RWPE1 (cell line): Measurements from ENCODE around the gene TBL3.

Experiments used
- CTCF ChIA-PET: fragments of 350-600 bp; sonication (Branson Sonifier 250); formaldehyde crosslinking; extraction: SDS; loops from one replicate; lab custom pipeline; 2021; lab: Yijun Ruan, JAX
- POLR2A ChIA-PET: fragments of 400-600 bp; formaldehyde crosslinking; extraction: SDS; loops from one replicate; lab custom pipeline; 2020; ENCODE audit warnings: antibody characterized with exemption; ENCODE audit not compliant: low non-redundant PET; lab: Yijun Ruan, JAX
- DNase-seq: peaks from one replicate; pipeline ENCODE4 v3.0.0; 2012; ENCODE audit warnings: low spot score
- H3K27ac ChIP-seq: fragments of 450-650 bp; 2 replicates; pipeline ENCODE4 v1.5.1; 2017
- CTCF ChIP-seq: fragments of 450-650 bp; conservative IDR thresholded peaks from 2 replicates; pipeline ENCODE4 v1.5.1; 2017; ENCODE audit warnings: low read depth, mild to moderate bottlenecking

The TBL3 gene

GRCh38 chr16:1963806-1964505, 7.9 kb upstream of the TBL3 start:
- ChIA-PET CTCF (no interaction called here), POLR2A (interaction anchor here (0.5 to 1.9 kb wide), 6 partner anchors 12 to 1204 kb away, joined by 3 to 8 read pairs (median 3); no protein-coding TSS in a partner anchor)

DNA sequence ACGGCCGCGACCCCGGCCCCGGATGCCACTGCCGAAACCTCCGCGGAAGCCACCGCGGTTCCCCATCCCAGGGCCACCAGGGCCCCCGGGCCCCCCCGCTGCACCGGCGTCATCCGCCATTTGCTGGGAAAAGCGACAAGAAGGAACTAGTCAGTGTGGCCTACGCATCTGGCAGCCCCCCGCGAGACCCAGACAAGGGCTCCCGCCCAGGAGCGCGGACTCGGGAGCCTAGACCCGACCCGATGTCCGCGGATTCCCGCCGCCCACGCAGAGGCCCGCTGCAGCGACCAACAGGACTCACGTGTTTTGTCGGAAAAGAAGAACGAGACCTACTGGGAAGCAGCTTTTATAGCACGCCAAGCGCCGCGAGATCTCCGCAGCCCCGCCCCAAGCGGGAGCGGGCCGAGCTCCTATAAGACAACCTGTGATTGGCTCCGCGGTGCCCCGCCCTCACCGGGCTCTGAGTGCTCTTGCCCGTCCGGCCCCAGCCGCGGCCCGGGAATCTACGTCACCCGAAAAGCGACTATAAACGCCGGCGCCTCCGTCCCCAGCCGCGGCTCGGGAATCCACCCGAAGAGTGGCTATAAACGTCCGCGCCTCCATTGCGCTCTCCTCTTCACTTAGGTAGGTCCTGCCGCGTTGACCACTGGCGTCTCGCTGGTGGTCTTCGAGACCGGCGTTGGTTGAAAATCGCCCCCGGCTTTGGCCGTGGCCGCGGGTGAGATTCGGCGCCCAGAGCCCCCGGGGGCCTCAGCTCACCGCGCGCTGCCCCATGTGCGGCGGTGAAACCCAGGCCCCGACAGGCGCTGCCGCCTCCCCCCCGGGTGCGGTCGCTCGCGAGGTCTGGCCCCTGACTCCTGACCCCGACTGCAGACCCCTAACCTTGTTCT, 7.1 kb upstream of the TBL3 start, which contains the start of gene RPS2:
Gene RPS2, minus strand, starts transcription at position 321 of the 890 bp plus-strand sequence. Its CDS starts 201 bp downstream, at position 120.
- peak within 1 kb of the TSS; percentile 94 for H3K27ac ChIP-seq
- peak; percentile 98 for DNase-seq
- POLR2A ChIA-PET: interaction anchor here (0.5 to 1.9 kb wide), 8 partner anchors 13 to 82 kb away, joined by 3 to 8 read pairs (median 3); partner anchors contain the start of gene GFER
- CTCF ChIA-PET: interaction anchor here (0.7 kb wide), 1 partner anchor 46 kb away, joined by 3 read pairs; no protein-coding TSS in a partner anchor
- TF ChIP-seq CTCF: no peak

More at GRCh38 chr16:1963806-1964505, 7.9 kb upstream of the TBL3 start:
- DNase-seq: no peak
- no peak for TF ChIP-seq CTCF
- H3K27ac ChIP-seq: peak overlapping the region; percentile 94

DNA sequence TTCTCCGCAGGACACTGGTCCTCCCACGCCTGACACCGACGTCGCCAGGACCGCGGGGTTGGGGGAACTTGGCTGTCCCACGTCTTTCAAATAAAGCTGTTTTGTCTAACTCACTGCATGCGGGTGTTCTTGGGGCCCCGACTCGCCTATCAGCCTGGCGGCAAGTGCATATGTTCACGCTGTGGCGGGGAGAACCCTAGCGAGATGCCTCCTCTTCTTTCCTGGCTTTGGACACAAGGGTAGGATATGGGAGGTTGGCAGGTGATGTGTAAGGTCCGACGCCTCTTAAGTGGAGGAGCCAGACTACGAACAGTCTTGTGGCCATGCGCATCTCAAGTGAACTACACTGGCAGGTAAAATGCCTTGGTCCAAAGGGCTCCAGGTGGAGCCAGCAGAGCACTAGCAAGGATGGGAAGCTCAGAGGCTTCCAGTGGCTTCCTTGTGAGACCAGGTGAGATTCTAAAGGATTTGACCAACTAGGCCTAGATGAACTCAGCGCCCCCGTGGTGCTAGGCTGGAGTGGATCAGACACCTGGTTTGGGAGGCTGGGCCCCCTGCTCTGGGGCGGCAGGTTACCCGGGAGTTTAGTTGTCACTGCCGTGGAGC, 6.4 kb upstream of the TBL3 start:
- TF ChIP-seq CTCF: no peak
- no peak for DNase-seq
- CTCF ChIA-PET: interaction anchor here (0.6 to 0.7 kb wide), 2 partner anchors 29 to 46 kb away, joined by 3 read pairs; no protein-coding TSS in a partner anchor
- H3K27ac ChIP-seq: peak overlapping the region; percentile 94
- POLR2A ChIA-PET: interaction anchor here (0.5 to 1.9 kb wide), 6 partner anchors 13 to 82 kb away, joined by 3 to 8 read pairs (median 3); partner anchors contain the start of gene GFER

DNA sequence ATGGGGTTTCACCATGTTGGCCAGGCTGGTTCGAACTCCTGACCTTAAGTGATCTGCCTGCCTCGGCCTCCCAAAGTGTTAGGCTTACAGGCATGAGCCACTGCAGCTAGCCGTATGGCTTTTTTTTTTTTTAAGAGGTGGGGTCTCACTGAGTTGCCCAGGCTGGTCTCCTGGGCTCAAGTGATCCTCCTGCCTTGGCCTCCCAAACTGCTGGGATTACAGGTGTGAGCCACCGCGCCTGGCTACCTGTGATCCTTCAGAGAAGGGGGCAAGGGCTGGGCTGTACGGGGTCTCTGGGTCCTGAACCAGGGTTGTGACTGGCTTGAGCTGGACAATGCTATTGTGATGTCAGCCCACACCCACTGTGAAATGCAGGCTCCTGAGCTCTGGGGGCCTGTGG, 5.4 kb upstream of the TBL3 start, which contains the start of gene RNF151:
Gene RNF151, plus strand, starts transcription at position 397 of the 400 bp plus-strand sequence. CDS start 26 bp downstream, outside the sequence.
- H3K27ac ChIP-seq: peak within 1 kb of the TSS; percentile 94
- ChIA-PET POLR2A (interaction anchor here (0.7 kb wide), 1 partner anchor 10 kb away, joined by 3 read pairs; no protein-coding TSS in a partner anchor), CTCF (interaction anchor here (0.6 kb wide), 2 partner anchors 37 to 120 kb away, joined by 3 to 5 read pairs; no protein-coding TSS in a partner anchor)
- DNase-seq: no peak
- TF ChIP-seq CTCF: no peak

DNA sequence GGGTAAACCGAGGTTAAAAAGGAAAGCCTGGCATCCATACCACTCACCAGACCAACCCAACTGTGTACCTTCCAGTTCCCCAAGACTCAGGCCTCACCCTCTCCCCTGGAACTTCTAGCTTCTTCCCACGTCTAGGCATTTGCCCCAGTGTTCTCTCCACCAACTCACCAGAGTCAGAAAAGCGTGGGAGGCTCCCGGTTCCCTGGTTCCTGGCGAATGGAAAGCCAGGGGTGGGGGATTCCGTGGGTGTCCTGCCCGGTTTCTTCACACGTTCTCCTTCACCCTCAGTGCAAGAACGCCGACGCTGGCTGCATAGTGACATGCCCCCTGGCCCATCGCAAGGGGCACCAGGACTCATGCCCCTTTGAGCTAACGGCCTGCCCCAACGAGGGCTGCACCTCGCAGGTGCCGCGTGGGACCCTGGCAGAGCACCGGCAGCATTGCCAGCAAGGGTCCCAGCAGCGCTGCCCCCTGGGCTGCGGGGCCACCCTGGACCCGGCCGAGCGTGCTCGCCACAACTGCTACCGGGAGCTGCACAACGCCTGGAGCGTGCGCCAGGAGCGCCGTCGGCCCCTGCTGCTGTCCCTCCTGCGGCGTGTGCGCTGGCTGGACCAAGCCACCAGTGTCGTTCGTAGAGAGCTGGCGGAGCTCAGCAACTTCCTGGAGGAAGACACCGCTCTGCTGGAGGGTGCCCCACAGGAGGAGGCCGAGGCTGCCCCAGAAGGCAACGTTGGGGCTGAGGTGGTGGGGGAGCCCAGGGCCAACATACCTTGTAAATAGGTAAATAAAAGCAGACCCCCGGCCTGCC, 3.5 kb upstream of the TBL3 start:
- peak overlapping the region; percentile 94 for H3K27ac ChIP-seq
- DNase-seq: no peak
- ChIA-PET POLR2A (no interaction called here), CTCF (no interaction called here)
- no peak for TF ChIP-seq CTCF
